Measurements from ENCODE around the gene EMID1. TPM values are rescaled to one million over a fixed set of nuclear protein-coding genes. Genes with fewer than 3 reads are reported as not detected.
"Not testable (repeated sequence)": the region's sequence is repeated elsewhere in the genome, so short reads cannot be mapped to it uniquely, and the experiment has no call there.

Gene EMID1
- total and polyA plus RNA-seq, 4 donors, result 4.9 to 30.2 (median 8.4) TPM

DNA sequence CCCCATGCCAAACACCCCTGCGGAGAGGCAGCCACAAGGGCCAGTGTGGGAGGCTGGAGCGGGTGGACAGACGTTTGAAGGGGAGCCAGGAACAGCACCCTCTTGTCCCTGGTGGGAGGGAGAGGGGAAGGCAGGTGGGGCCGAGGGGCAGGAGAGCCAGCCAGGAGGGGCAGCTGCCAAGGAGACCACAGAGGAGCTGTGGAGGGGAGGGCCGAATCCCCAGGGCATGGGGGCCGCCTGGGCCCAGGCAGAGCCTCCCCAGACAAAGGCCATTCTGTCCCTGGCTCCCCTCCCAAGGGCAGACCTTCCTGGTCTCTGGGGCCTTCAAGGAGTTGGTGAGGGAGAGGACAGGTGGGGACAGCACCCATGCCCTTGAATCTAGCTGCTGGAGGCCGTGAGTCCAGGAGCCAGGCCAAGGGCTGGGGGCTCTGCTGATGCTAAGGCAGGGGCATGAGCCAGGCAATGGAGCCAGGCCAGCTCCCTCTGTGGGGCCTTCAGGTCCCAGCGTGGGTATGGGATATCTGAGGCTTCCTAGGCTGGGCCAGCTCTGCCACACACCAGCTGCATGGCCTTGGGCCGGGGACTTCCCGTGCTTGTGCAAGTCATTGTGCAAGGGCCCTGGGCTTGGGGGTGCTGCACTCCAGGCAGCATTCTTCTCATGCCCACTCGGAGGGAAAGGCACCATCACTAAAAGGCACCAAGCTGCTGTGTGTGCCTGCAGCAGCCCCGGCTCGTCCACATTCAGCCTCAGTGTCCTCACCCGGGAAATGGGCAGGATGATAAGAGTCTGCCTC, 11.4 kb downstream of the EMID1 start:
- Histone ChIP-seq H3K4me3 (no peak overlapping the region), H3K27me3 (ENCODE audit: control insufficient read depth in 3 of 3, insufficient read depth in 3 of 3, low read length in 2 of 3) (no peaks in the 10 kb centered on the region), H3K9me3 (ENCODE audit: control insufficient read depth in 4 of 4, insufficient read depth in 3 of 4, low read length in 3 of 4) (no peaks in the 10 kb centered on the region), H3K9ac (ENCODE audit: insufficient read depth in 1 of 2, low read length in 2 of 2) (no peak overlapping the region), H3K4me1 (ENCODE audit: control insufficient read depth in 5 of 5, insufficient read depth in 5 of 5, low read length in 5 of 5) (peaks cover 0 to 13% (median 7%) of the 10 kb centered on the region in 5 donors), H3K36me3 (ENCODE audit: control insufficient read depth in 4 of 4, insufficient read depth in 4 of 4, low read length in 4 of 4) (peaks cover 0 to 11% (median 4%) of the 10 kb centered on the region in 4 donors), H3K27ac (ENCODE audit: low read depth in 1 of 2, low read length in 1 of 2) (peak overlapping the region in 1 of 2 donors; percentile 8)
- DNase-seq (peak in 1 of 3 donors; percentile 11), ATAC-seq (ENCODE audit: insufficient read depth, low FRiP score) (peak; percentile 79)
- TF ChIP-seq, protein P1, sequence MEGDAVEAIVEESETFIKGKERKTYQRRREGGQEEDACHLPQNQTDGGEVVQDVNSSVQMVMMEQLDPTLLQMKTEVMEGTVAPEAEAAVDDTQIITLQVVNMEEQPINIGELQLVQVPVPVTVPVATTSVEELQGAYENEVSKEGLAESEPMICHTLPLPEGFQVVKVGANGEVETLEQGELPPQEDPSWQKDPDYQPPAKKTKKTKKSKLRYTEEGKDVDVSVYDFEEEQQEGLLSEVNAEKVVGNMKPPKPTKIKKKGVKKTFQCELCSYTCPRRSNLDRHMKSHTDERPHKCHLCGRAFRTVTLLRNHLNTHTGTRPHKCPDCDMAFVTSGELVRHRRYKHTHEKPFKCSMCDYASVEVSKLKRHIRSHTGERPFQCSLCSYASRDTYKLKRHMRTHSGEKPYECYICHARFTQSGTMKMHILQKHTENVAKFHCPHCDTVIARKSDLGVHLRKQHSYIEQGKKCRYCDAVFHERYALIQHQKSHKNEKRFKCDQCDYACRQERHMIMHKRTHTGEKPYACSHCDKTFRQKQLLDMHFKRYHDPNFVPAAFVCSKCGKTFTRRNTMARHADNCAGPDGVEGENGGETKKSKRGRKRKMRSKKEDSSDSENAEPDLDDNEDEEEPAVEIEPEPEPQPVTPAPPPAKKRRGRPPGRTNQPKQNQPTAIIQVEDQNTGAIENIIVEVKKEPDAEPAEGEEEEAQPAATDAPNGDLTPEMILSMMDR (IDR thresholded peaks at IDR 0.05; ENCODE audit: control extremely low read depth, extremely low read depth), result no peak
- WGBS, 2 donors, result 57 to 61% methylated on average over 14 of the region's 14 CpGs

DNA sequence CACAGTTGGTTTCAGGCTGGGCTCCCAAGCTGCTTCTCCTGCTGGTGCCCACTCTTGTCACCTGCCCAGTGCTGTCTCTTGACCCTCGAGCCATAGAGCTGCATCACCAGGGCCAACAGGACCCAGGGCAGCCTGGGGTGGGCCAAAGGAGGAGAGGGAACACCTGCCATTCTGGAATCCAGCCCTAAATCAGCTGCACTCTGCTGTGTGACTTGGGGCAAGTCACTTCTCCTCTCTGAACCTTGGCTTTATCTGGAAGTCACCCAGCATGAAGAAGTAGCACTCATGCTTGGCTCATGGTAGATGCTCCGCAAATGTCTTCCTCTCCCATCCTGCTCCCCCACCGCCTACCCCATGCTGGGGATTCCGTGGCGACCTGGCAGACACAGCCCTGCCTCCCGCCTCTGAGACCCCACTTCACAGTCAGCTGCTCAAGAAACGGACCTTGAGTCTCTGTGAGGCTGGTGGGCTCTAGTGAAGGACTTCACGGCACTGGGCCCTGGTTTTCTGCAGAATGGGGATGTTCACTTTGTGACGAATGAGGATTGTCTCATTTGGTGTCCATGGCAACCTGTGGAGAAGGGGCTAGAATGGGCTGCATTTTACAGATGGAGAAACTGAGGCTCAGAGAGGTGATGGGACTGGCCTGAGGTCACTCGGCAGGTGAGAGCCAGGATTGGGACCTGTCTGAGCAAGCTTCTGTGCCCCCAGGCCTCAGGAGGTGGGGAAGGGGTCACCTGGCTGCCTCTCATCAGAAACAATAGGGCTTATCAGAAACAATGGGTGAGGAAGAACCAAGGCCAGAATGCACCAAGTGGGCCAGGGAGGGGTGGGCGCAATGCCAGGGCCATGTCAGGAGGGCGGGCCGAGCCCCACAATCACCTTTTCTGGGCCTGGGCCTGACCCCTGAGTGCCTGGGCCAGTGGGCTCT, 12.4 kb downstream of the EMID1 start:
- no peaks in the 10 kb centered on the region for H3K9me3 ChIP-seq (ENCODE audit: control insufficient read depth in 4 of 4, insufficient read depth in 3 of 4, low read length in 3 of 4)
- TF ChIP-seq, protein P1 (IDR thresholded peaks at IDR 0.05; ENCODE audit: control extremely low read depth, extremely low read depth), result no peak
- H3K4me1 ChIP-seq (ENCODE audit: control insufficient read depth in 5 of 5, insufficient read depth in 5 of 5, low read length in 5 of 5), result peaks cover 0 to 13% (median 7%) of the 10 kb centered on the region in 5 donors
- no peak overlapping the region for H3K27ac ChIP-seq (ENCODE audit: low read depth in 1 of 2, low read length in 1 of 2)
- no peaks in the 10 kb centered on the region for H3K27me3 ChIP-seq (ENCODE audit: control insufficient read depth in 3 of 3, insufficient read depth in 3 of 3, low read length in 2 of 3)
- H3K4me3 ChIP-seq, result no peak overlapping the region
- DNase-seq (peak in 1 of 3 donors; percentile 11), ATAC-seq (ENCODE audit: insufficient read depth, low FRiP score) (no peak)
- 86 to 90% methylated on average over 13 of the region's 13 CpGs for WGBS, 2 donors
- H3K36me3 ChIP-seq (ENCODE audit: control insufficient read depth in 4 of 4, insufficient read depth in 4 of 4, low read length in 4 of 4), result peaks cover 0 to 11% (median 3%) of the 10 kb centered on the region in 4 donors
- no peak overlapping the region for H3K9ac ChIP-seq (ENCODE audit: insufficient read depth in 1 of 2, low read length in 2 of 2)

DNA sequence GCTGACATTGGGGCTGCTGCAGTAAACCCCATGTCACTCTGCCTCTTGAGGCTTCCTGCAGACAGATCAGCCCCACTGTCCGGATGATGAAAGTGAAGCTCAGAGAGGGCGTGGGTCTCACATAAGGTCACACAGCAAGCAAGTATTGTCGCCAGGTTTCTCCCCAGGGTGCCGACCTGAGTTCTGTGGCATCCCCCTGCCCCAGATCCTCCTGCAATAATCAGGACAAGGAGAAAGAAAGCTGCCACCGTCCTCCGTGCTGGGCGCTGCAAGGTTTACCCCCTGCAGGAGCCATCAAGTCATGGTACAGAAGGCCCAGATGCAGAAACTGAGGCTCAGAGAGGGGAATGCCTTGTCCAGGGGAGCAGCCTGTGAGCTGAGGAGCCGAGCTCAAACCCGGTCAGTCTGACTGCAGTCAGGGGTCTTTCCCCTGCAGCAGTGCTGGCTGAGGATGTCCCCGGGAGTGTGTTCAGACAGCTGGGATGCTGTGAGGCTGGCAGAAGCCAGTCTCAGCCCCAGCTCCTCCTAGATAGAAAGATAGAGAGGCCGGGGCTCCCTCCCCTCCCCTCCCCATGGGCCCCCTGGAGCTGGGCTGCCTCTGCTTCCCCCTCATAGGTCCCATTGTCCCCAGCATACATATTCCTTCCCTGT, 13.2 kb downstream of the EMID1 start:
- no peak for DNase-seq
- no peak for ATAC-seq (ENCODE audit: insufficient read depth, low FRiP score)
- H3K27ac ChIP-seq (ENCODE audit: low read depth in 1 of 2, low read length in 1 of 2), result no peak overlapping the region
- TF ChIP-seq, protein P1 (IDR thresholded peaks at IDR 0.05; ENCODE audit: control extremely low read depth, extremely low read depth), result no peak
- H3K36me3 ChIP-seq (ENCODE audit: control insufficient read depth in 4 of 4, insufficient read depth in 4 of 4, low read length in 4 of 4), result peaks cover 0 to 11% (median 4%) of the 10 kb centered on the region in 4 donors
- 94 to 99% methylated on average over 11 of the region's 11 CpGs for WGBS, 2 donors
- H3K4me1 ChIP-seq (ENCODE audit: control insufficient read depth in 5 of 5, insufficient read depth in 5 of 5, low read length in 5 of 5), result peaks cover 0 to 19% (median 7%) of the 10 kb centered on the region in 5 donors
- H3K9me3 ChIP-seq (ENCODE audit: control insufficient read depth in 4 of 4, insufficient read depth in 3 of 4, low read length in 3 of 4), result no peaks in the 10 kb centered on the region
- H3K9ac ChIP-seq (ENCODE audit: insufficient read depth in 1 of 2, low read length in 2 of 2), result no peak overlapping the region
- no peaks in the 10 kb centered on the region for H3K27me3 ChIP-seq (ENCODE audit: control insufficient read depth in 3 of 3, insufficient read depth in 3 of 3, low read length in 2 of 3)
- H3K4me3 ChIP-seq, result no peak overlapping the region

DNA sequence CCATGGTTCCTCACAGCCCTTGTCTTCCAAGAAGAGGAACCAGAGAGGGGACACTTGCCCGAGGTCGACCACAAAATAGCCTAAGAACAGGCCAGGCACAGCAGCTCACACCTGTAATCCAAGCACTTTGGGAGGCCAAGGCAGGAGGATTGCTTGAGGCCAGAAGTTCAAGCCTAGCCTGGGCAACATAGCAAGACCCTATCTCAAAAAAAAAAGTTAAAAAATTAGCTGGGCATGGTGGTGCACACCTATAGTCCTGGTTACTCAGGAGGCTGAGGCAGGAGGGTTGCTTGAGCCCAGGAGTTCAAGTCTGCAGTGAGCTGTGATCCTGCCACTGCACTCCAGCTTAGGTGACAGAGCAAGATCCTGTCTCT, 13.7 kb downstream of the EMID1 start:
- ATAC-seq (ENCODE audit: insufficient read depth, low FRiP score); H3K9me3 ChIP-seq (ENCODE audit: control insufficient read depth in 4 of 4, insufficient read depth in 3 of 4, low read length in 3 of 4); H3K4me3 ChIP-seq; H3K9ac ChIP-seq (ENCODE audit: insufficient read depth in 1 of 2, low read length in 2 of 2); DNase-seq; H3K27me3 ChIP-seq (ENCODE audit: control insufficient read depth in 3 of 3, insufficient read depth in 3 of 3, low read length in 2 of 3); H3K27ac ChIP-seq (ENCODE audit: low read depth in 1 of 2, low read length in 1 of 2): not testable (repeated sequence)
- 51 to 71% methylated on average over 2 of the region's 2 CpGs for WGBS, 2 donors
- H3K4me1 ChIP-seq (ENCODE audit: control insufficient read depth in 5 of 5, insufficient read depth in 5 of 5, low read length in 5 of 5), result peaks cover 0 to 23% (median 7%) of the 10 kb centered on the region in 5 donors
- peaks cover 0 to 11% (median 4%) of the 10 kb centered on the region in 4 donors for H3K36me3 ChIP-seq (ENCODE audit: control insufficient read depth in 4 of 4, insufficient read depth in 4 of 4, low read length in 4 of 4)
